ENCODE results near the gene RBMS1. TPM values are rescaled to one million over a fixed set of nuclear protein-coding genes. Genes with fewer than 3 reads are reported as not detected.

The RBMS1 gene
- total and polyA plus RNA-seq, 2 of the 13 experiments (the other 11 are each of a cell fraction or from before 2014, with no cell fraction given), result 55.5 to 110 TPM

DNA sequence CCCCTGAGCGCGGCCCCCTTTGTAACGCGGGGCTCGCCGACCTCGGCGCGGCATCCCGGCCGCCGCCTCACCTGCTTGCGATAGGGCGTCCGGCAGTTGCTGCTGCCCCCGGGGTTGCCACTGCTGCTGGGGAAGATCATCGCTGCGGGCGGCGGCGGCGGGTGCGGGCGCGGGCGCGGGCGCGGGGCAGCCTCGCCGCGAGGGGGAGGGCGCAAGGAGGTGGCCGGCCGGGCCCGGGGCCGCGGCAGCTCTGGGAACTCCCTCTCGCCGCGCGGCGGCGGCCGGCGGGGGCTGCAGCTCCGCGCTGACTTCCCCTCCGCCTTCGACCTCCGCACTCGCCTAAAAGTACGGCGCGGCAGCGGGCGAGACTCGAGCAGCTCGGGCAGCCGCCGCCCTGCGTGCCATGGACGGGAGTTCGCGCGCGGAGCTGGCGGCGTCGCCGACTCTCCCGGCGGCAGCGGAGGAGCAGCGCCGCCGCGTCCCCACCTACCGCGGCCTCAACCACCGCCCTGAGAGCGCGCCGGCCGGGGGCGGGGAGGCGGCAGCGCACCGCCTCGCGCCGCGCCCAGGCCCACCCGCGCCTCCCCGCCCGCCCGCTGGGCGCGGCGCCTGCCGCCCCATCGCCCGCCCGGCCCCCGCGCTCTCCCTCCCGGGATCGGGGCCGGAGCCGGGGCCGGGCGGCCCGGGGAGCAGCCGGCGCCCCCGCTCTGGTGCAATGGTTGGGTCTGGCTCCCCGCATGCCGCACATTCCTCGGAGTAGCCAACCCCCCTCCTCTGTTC, 86.0 kb downstream of the RBMS1 start (continued):
- TF ChIP-seq MED13 (CRISPR knock-in tag; IDR thresholded peaks at IDR 0.05) (0 out of 2 replicates have a peak, but pooled peaks have one; percentile 70), TCF7 (IDR thresholded peaks at IDR 0.05; ENCODE audit: low read depth) (no peak), ZNF564 (CRISPR knock-in tag; IDR thresholded peaks at IDR 0.05) (no peak), LRRFIP1 (CRISPR knock-in tag; conservative IDR thresholded peaks at IDR 0.05) (no peak), KLF15 (CRISPR knock-in tag; IDR thresholded peaks at IDR 0.05; ENCODE audit: borderline replicate concordance) (no peak), RNF219 (CRISPR knock-in tag; IDR thresholded peaks at IDR 0.05) (no peak), KDM5B (CRISPR knock-in tag; IDR thresholded peaks at IDR 0.05; ENCODE audit: borderline replicate concordance) (peak; percentile 53; the same call in 1 of the 2 replicates), FOXM1 (CRISPR knock-in tag; IDR thresholded peaks at IDR 0.05) (no peak), TMF1 (CRISPR knock-in tag; IDR thresholded peaks at IDR 0.05; ENCODE audit: low read depth) (peak; percentile 83), RORA (CRISPR knock-in tag; IDR thresholded peaks at IDR 0.05) (no peak), ZNF10 (CRISPR knock-in tag; IDR thresholded peaks at IDR 0.05; ENCODE audit: borderline replicate concordance, low read depth) (no peak), ZNF605 (CRISPR knock-in tag; IDR thresholded peaks at IDR 0.05) (no peak), ZNF619 (CRISPR knock-in tag; IDR thresholded peaks at IDR 0.05) (no peak), ZIK1 (CRISPR knock-in tag; IDR thresholded peaks at IDR 0.05; ENCODE audit: borderline replicate concordance, low read depth) (0 out of 2 replicates have a peak, but pooled peaks have one; percentile 32), CBFB (CRISPR knock-in tag; IDR thresholded peaks at IDR 0.05) (no peak; the same call in 1 of the 2 replicates), SMAD3 (CRISPR knock-in tag; IDR thresholded peaks at IDR 0.05) (no peak), NONO (IDR thresholded peaks at IDR 0.05) (no peak), NONO (CRISPR knock-in tag; conservative IDR thresholded peaks at IDR 0.05) (0 out of 2 replicates have a peak, but pooled peaks have one; percentile 20), ZNF460 (CRISPR knock-in tag; IDR thresholded peaks at IDR 0.05; ENCODE audit: borderline replicate concordance) (no peak), ZBTB3 (CRISPR knock-in tag; IDR thresholded peaks at IDR 0.05; ENCODE audit: borderline replicate concordance, low read depth) (no peak), PRPF4 (IDR thresholded peaks at IDR 0.05; ENCODE audit: low read depth, low read length, poor library complexity, severe bottlenecking) (no peak), ELF1 (CRISPR knock-in tag; IDR thresholded peaks at IDR 0.05) (no peak)
- TF ChIP-seq, protein P1, sequence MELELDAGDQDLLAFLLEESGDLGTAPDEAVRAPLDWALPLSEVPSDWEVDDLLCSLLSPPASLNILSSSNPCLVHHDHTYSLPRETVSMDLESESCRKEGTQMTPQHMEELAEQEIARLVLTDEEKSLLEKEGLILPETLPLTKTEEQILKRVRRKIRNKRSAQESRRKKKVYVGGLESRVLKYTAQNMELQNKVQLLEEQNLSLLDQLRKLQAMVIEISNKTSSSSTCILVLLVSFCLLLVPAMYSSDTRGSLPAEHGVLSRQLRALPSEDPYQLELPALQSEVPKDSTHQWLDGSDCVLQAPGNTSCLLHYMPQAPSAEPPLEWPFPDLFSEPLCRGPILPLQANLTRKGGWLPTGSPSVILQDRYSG (CRISPR knock-in tag; IDR thresholded peaks at IDR 0.05), result no peak
- TF ChIP-seq, protein P2, sequence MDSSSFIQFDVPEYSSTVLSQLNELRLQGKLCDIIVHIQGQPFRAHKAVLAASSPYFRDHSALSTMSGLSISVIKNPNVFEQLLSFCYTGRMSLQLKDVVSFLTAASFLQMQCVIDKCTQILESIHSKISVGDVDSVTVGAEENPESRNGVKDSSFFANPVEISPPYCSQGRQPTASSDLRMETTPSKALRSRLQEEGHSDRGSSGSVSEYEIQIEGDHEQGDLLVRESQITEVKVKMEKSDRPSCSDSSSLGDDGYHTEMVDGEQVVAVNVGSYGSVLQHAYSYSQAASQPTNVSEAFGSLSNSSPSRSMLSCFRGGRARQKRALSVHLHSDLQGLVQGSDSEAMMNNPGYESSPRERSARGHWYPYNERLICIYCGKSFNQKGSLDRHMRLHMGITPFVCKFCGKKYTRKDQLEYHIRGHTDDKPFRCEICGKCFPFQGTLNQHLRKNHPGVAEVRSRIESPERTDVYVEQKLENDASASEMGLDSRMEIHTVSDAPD (CRISPR knock-in tag; IDR thresholded peaks at IDR 0.05), result no peak

All from HepG2 (cell line).